Measurements from ENCODE around the gene CLHC1. TPM values are rescaled to one million over a fixed set of nuclear protein-coding genes. Genes with fewer than 3 reads are reported as not detected.
"Not testable (repeated sequence)": the region's sequence is repeated elsewhere in the genome, so short reads cannot be mapped to it uniquely, and the experiment has no call there.

Gene CLHC1
- total RNA-seq, 1 donor from 2014 or later = 7.3 TPM

GRCh38 chr2:55225481-55226020 lies 6.5 kb downstream of the CLHC1 start:
- Mint-ChIP-seq H3K4me1 (peaks cover 44% of the 10 kb centered on the region), H3K27me3 (no peaks in the 10 kb centered on the region), H3K4me3 (no peak overlapping the region), H3K36me3 (ENCODE audit: low read depth) (peaks cover 23% of the 10 kb centered on the region), H3K9me3 (peaks cover 4% of the 10 kb centered on the region), H3K27ac (no peak overlapping the region)
- intact Hi-C loops (cut with micrococcal nuclease) = no loop called here
- no peak for DNase-seq

DNA sequence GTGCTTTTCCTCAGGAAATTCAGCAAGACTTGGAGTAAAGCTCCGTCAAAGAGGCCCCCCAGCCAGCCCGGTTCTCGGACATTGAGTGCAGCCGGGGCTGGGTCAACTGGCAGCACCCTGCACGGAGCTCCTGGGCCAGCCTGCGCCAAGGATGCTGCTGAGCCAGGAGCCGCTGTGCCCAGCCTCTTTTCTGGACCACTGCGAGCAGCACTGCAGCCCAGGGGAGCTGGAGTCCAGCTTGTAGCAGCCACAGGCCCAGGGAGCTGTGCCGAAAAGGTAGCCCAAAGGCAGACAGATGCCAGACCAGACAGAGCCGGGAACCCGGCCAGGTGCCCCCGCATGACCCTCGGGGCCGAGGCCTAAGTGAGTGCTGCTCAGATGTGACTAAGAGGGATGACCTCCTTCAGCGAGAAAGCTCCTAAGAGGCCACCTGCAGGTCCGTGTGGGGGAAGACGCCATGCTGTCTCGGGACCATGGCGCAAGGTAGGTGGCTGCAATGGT lies 7.3 kb downstream of the CLHC1 start:
- H3K36me3 Mint-ChIP-seq (ENCODE audit: low read depth) = peaks cover 23% of the 10 kb centered on the region
- H3K9me3 Mint-ChIP-seq = peaks cover 4% of the 10 kb centered on the region
- intact Hi-C loops (cut with micrococcal nuclease) = loop anchor here (5.0 kb wide), 2 partner anchors 207 to 653 kb away; no protein-coding TSS in a partner anchor
- H3K27ac Mint-ChIP-seq = no peak overlapping the region
- no peak overlapping the region for H3K4me3 Mint-ChIP-seq
- H3K27me3 Mint-ChIP-seq = no peaks in the 10 kb centered on the region
- H3K4me1 Mint-ChIP-seq = peaks cover 40% of the 10 kb centered on the region
- DNase-seq = no peak

DNA sequence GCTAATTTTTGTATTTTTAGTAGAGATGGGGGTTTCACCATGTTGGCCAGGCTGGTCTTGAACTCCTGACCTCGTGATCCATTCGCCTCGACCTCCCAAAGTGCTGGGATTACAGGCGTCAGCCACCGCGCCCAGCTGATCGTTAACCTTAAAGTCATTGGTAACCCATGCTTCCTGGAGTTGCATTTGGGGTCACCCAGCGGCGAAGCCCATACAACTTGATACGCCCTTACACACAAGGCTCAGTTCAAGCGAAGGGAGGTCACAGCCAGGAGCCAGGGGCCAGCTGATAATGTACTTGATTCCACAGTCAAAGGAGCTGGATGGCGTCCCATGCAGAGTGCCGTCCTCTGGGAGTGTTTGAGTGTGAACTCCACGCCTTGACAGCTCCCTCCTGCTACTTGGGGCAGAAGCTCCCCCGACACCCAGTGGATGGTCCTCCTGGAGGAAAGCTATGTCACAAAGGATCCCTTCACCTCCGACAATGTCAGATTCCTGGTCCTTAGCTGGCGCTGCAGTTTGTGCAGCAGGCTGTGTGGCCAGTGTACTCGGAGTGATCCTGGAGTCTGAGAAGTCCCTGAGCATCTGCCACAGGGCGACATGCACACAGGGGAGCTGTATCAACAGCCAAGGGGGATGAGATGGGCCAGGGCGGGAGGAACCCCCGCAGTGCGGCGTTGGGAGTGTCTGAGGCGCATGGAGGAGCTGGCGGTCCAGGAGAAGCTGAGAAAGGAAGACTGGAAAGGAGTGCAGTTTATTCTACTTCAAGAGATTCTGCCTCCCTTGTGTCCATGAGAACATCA lies 7.9 kb downstream of the CLHC1 start:
- peak overlapping the region; percentile 75 for H3K4me3 Mint-ChIP-seq
- DNase-seq = no peak
- intact Hi-C loops (cut with micrococcal nuclease) = loop anchor here (1.0 to 5.0 kb wide), 4 partner anchors 8 to 652 kb away; partner anchors contain the start of genes CLHC1 and RPS27A
- peaks cover 4% of the 10 kb centered on the region for H3K9me3 Mint-ChIP-seq
- H3K36me3 Mint-ChIP-seq (ENCODE audit: low read depth) = peaks cover 18% of the 10 kb centered on the region
- H3K27me3 Mint-ChIP-seq = no peaks in the 10 kb centered on the region
- H3K27ac Mint-ChIP-seq = peak overlapping the region; percentile 85
- peaks cover 36% of the 10 kb centered on the region for H3K4me1 Mint-ChIP-seq

GRCh38 chr2:55213822-55214221 lies 18.3 kb downstream of the CLHC1 start:
- no peak overlapping the region for H3K27ac Mint-ChIP-seq
- peaks cover 4% of the 10 kb centered on the region for H3K4me1 Mint-ChIP-seq
- intact Hi-C loops (cut with micrococcal nuclease) = no loop called here
- H3K27me3 Mint-ChIP-seq = no peaks in the 10 kb centered on the region
- H3K9me3 Mint-ChIP-seq = no peaks in the 10 kb centered on the region
- H3K4me3 Mint-ChIP-seq = no peak overlapping the region
- peaks cover 3% of the 10 kb centered on the region for H3K36me3 Mint-ChIP-seq (ENCODE audit: low read depth)
- no peak for DNase-seq

DNA sequence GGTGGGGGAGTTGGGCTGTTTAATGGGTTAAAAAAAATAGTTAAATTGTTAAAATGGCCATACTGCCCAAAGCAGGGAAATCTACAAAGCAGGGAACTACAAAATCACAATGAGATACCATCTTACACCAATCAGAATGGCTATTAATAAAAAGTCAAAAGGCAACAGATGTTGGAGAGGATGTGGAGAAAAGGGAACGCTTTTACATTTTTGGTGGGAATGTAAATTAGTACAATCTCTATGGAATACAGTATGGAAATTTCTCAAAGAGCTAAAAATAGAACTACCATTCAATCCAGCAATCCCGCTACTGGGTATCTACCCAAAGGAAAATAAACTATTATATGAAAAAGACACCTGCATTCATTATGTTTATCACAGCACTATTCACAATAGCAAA lies 27.1 kb downstream of the CLHC1 start:
- Mint-ChIP-seq H3K27ac (no peak overlapping the region), H3K4me1 (no peaks in the 10 kb centered on the region), H3K9me3 (peaks cover 19% of the 10 kb centered on the region), H3K27me3 (no peaks in the 10 kb centered on the region), H3K4me3 (no peak overlapping the region), H3K36me3 (ENCODE audit: low read depth) (peaks cover 34% of the 10 kb centered on the region)
- no peak for DNase-seq
- intact Hi-C loops (cut with micrococcal nuclease) = no loop called here

GRCh38 chr2:55204536-55204935 lies 27.6 kb downstream of the CLHC1 start:
- H3K4me3 Mint-ChIP-seq = no peak overlapping the region
- no peaks in the 10 kb centered on the region for H3K4me1 Mint-ChIP-seq
- no peak for DNase-seq
- intact Hi-C loops (cut with micrococcal nuclease) = no loop called here
- no peak overlapping the region for H3K27ac Mint-ChIP-seq
- H3K9me3 Mint-ChIP-seq = peaks cover 21% of the 10 kb centered on the region
- peaks cover 38% of the 10 kb centered on the region for H3K36me3 Mint-ChIP-seq (ENCODE audit: low read depth)
- no peaks in the 10 kb centered on the region for H3K27me3 Mint-ChIP-seq

DNA sequence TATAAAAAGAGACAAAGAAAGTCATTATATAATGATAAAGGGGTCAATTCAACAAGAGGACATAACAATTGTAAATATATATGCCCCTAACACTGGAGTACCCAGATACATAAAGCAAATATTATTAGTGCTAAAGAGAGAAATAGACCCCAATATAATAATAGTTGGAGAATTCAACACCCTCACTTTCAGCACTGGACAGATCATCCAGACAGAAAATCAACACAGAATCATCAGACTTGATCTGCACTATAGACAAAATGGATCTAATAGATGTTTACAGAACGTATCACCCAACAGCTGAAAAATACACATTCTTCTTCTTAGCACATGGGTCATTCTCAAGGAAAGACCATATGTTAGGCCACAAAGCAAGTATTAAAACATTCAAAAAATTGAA lies 31.7 kb downstream of the CLHC1 start:
- H3K4me1 Mint-ChIP-seq = no peaks in the 10 kb centered on the region

GRCh38 chr2:55196526-55196925 lies 35.6 kb downstream of the CLHC1 start:
- peaks cover 31% of the 10 kb centered on the region for H3K36me3 Mint-ChIP-seq (ENCODE audit: low read depth)
- H3K9me3 Mint-ChIP-seq = peaks cover 15% of the 10 kb centered on the region
- H3K4me1 Mint-ChIP-seq = no peaks in the 10 kb centered on the region
- no peak overlapping the region for H3K4me3 Mint-ChIP-seq
- H3K27ac Mint-ChIP-seq = no peak overlapping the region
- intact Hi-C loops (cut with micrococcal nuclease) = no loop called here
- DNase-seq = no peak
- no peaks in the 10 kb centered on the region for H3K27me3 Mint-ChIP-seq

More for the DNA sequence above, 31.7 kb downstream of the CLHC1 start:
- Mint-ChIP-seq H3K27ac (no peak overlapping the region), H3K36me3 (ENCODE audit: low read depth) (peaks cover 49% of the 10 kb centered on the region), H3K9me3 (peaks cover 26% of the 10 kb centered on the region), H3K27me3 (no peaks in the 10 kb centered on the region), H3K4me3 (no peak overlapping the region)
- DNase-seq = no peak
- intact Hi-C loops (cut with micrococcal nuclease) = no loop called here

DNA sequence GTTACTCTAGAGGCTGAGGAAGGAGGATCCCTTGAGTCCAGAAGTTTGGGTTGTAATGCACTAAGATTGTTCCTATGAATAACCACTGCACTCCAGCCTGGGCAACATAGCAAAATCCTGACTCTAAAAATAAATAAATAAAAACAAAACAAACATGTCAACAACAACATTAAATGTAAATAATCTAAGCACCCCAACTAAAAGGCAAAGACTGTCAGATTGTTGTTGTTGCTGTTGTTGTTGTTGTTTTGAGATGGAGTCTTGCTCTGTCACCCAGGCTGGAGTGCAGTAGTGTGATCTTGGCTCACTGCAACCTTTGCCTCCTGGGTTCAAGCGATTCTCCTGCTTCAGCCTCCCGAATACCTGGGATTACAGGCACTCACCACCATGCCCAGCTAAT lies 40.2 kb downstream of the CLHC1 start:
- H3K4me1 Mint-ChIP-seq; H3K27me3 Mint-ChIP-seq; DNase-seq; H3K9me3 Mint-ChIP-seq; H3K27ac Mint-ChIP-seq; H3K4me3 Mint-ChIP-seq; intact Hi-C loops (cut with micrococcal nuclease): not testable (repeated sequence)
- H3K36me3 Mint-ChIP-seq (ENCODE audit: low read depth) = peaks cover 17% of the 10 kb centered on the region

GRCh38 chr2:55186837-55187236 lies 45.3 kb downstream of the CLHC1 start:
- H3K27ac Mint-ChIP-seq; H3K9me3 Mint-ChIP-seq; H3K4me3 Mint-ChIP-seq; H3K27me3 Mint-ChIP-seq; DNase-seq; intact Hi-C loops (cut with micrococcal nuclease); H3K4me1 Mint-ChIP-seq: not testable (repeated sequence)
- peaks cover 13% of the 10 kb centered on the region for H3K36me3 Mint-ChIP-seq (ENCODE audit: low read depth)

- H3K27me3 Mint-ChIP-seq = no peaks in the 10 kb centered on the region
- no peak overlapping the region for H3K27ac Mint-ChIP-seq
- no peaks in the 10 kb centered on the region for H3K4me1 Mint-ChIP-seq
- intact Hi-C loops (cut with micrococcal nuclease) = no loop called here
- no peak overlapping the region for H3K4me3 Mint-ChIP-seq
- no peak for DNase-seq
- H3K9me3 Mint-ChIP-seq = no peaks in the 10 kb centered on the region
- no peaks in the 10 kb centered on the region for H3K36me3 Mint-ChIP-seq (ENCODE audit: low read depth)
Observed at GRCh38 chr2:55180374-55180773, 51.7 kb downstream of the CLHC1 start.

- no peak overlapping the region for H3K4me3 Mint-ChIP-seq
- intact Hi-C loops (cut with micrococcal nuclease) = loop anchor here (5.0 to 10.0 kb wide), 4 partner anchors 274 to 651 kb away; no protein-coding TSS in a partner anchor
- H3K4me1 Mint-ChIP-seq = no peaks in the 10 kb centered on the region
- no peaks in the 10 kb centered on the region for H3K9me3 Mint-ChIP-seq
- H3K27me3 Mint-ChIP-seq = no peaks in the 10 kb centered on the region
- H3K27ac Mint-ChIP-seq = no peak overlapping the region
- no peaks in the 10 kb centered on the region for H3K36me3 Mint-ChIP-seq (ENCODE audit: low read depth)
- DNase-seq = no peak
Observed at GRCh38 chr2:55176094-55176415, 56.0 kb downstream of the CLHC1 start.

DNA sequence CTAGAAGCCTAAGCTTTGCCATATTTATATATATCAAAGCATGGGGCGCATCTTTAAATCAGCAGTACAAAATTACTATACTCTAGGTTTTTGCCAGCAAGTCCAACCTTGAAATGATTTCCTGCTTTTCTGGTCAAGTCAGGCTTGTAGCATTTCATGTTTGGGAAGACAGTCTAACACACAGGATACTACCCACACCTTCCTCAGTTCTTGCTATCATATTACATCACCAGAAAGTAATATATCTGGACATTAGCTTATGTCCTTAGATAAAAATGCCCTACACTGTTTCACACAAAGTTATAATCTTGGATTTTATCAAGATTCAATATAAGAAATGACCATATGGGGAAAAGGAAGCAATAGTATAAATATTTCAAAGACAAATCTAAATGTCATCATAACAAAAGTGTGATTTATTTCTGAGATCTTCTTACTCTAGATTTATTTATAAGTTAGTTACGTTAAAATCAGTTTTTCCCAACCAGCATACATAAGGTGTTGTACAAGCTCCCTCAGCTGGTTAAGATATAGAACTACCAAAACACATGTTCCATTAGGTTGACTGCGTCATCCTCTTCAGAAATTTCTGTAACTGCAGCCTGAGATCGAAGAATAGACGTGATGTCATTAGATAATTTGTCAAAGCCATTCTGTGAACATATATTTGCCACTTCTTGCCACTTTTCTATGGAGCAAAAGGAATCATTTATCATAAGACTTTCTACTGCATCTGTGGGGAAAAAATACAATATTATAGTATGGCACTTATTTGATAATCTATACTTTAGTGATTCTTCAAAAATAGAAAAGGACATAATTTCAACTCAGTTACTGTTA lies 56.6 kb downstream of the CLHC1 start:
- no peak overlapping the region for H3K4me3 Mint-ChIP-seq
- intact Hi-C loops (cut with micrococcal nuclease) = loop anchor here (1.0 to 10.0 kb wide), 5 partner anchors 160 to 651 kb away; no protein-coding TSS in a partner anchor
- H3K9me3 Mint-ChIP-seq = no peaks in the 10 kb centered on the region
- H3K27ac Mint-ChIP-seq = no peak overlapping the region
- H3K27me3 Mint-ChIP-seq = no peaks in the 10 kb centered on the region
- no peaks in the 10 kb centered on the region for H3K4me1 Mint-ChIP-seq
- peak; percentile 59 for DNase-seq
- no peaks in the 10 kb centered on the region for H3K36me3 Mint-ChIP-seq (ENCODE audit: low read depth)
